ENCODE data around the gene PDS5B.

PDS5B gene

GRCh38 chr13:32735859-32736258 lies 149.6 kb downstream of the PDS5B start:
- no peak for TF ChIP-seq ZFX (IDR thresholded peaks at IDR 0.05; ENCODE audit: borderline replicate concordance)
- TF ChIP-seq, protein P1, sequence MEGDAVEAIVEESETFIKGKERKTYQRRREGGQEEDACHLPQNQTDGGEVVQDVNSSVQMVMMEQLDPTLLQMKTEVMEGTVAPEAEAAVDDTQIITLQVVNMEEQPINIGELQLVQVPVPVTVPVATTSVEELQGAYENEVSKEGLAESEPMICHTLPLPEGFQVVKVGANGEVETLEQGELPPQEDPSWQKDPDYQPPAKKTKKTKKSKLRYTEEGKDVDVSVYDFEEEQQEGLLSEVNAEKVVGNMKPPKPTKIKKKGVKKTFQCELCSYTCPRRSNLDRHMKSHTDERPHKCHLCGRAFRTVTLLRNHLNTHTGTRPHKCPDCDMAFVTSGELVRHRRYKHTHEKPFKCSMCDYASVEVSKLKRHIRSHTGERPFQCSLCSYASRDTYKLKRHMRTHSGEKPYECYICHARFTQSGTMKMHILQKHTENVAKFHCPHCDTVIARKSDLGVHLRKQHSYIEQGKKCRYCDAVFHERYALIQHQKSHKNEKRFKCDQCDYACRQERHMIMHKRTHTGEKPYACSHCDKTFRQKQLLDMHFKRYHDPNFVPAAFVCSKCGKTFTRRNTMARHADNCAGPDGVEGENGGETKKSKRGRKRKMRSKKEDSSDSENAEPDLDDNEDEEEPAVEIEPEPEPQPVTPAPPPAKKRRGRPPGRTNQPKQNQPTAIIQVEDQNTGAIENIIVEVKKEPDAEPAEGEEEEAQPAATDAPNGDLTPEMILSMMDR (IDR thresholded peaks at IDR 0.05) = no peak
- no peak overlapping the region for H3K27ac ChIP-seq

GRCh38 chr13:32736648-32737047 lies 150.4 kb downstream of the PDS5B start:
- no peak overlapping the region for H3K27ac ChIP-seq
- no peak for TF ChIP-seq ZFX (IDR thresholded peaks at IDR 0.05; ENCODE audit: borderline replicate concordance)
- TF ChIP-seq, protein P1 (IDR thresholded peaks at IDR 0.05) = no peak

DNA sequence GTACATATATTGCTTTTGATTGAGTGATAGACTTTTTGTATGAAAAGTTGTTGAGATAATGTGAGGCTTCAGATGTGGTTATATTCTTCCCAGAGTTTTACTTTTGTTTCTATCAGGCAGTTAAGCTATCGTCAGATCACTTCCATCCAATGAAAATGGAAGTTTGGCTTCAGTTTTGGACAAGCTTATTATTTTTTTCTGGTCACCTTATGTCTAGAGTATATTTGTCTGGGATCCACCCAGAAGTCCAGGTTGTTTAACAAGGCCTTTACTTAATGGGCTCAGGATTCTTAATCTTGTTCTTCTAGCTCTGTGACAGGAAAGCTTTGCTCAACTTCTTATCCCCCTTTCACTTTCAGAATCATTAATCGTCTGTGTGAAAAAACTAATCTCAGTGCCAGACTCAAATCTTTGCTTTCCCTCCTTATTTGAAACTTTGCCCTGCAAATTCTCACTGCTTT lies 150.9 kb downstream of the PDS5B start:
- TF ChIP-seq ZFX (IDR thresholded peaks at IDR 0.05; ENCODE audit: borderline replicate concordance) = no peak
- TF ChIP-seq, protein P1 (IDR thresholded peaks at IDR 0.05) = no peak
- no peak overlapping the region for H3K27ac ChIP-seq

GRCh38 chr13:32737679-32738078 lies 151.4 kb downstream of the PDS5B start:
- TF ChIP-seq ZFX (IDR thresholded peaks at IDR 0.05; ENCODE audit: borderline replicate concordance) = no peak
- TF ChIP-seq, protein P1 (IDR thresholded peaks at IDR 0.05) = no peak
- H3K27ac ChIP-seq = no peak overlapping the region

- no peak overlapping the region for H3K27ac ChIP-seq
- TF ChIP-seq, protein P1 (IDR thresholded peaks at IDR 0.05) = no peak
- no peak for TF ChIP-seq ZFX (IDR thresholded peaks at IDR 0.05; ENCODE audit: borderline replicate concordance)
Observed at GRCh38 chr13:32745509-32745908, 159.3 kb downstream of the PDS5B start.

- no peak for TF ChIP-seq ZFX (IDR thresholded peaks at IDR 0.05; ENCODE audit: borderline replicate concordance)
- TF ChIP-seq, protein P1 (IDR thresholded peaks at IDR 0.05) = no peak
- no peak overlapping the region for H3K27ac ChIP-seq
Observed at GRCh38 chr13:32746474-32746873, 160.2 kb downstream of the PDS5B start.

DNA sequence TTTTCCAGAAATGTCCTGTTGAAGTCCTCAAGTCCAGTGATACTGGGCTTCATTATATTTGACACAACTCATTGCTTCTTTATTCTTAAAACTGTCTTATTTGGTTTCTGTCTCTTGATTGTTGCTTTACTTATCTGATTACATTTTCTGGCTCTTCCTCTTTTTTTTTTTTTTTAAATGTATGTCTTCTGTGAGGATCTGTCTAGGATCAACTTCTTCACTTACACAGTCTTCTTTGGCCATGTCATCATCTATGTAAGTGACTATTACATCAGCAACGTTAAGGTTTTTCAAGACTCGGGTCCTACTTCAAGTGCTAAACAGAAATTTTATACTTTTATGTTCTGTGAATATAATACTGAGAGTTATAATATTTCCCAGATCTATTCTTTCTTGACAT lies 162.1 kb downstream of the PDS5B start:
- TF ChIP-seq, protein P1 (IDR thresholded peaks at IDR 0.05) = no peak
- no peak for TF ChIP-seq ZFX (IDR thresholded peaks at IDR 0.05; ENCODE audit: borderline replicate concordance)
- H3K27ac ChIP-seq = no peak overlapping the region

All from 22Rv1 (cell line).